Dedifferentiated amniotic fluid mesenchymal stem cell (primary cell): Measurements from ENCODE around the gene NUBPL.
A peak's percentile ranks its signal among the peaks of the same experiment; 100 is the strongest.

Experiments used
- DNase-seq: peaks from one replicate; pipeline ENCODE4 v3.0.0-alpha.2; 2016; ENCODE audit errors: extremely low spot score

NUBPL gene

GRCh38 chr14:31561155-31561846 lies at the start of gene NUBPL:
TSS of gene NUBPL (plus strand) at chr14:31561404. CDS start at chr14:31561440, 36 bp downstream.
- DNase-seq, result peak; percentile 95

GRCh38 chr14:31527087-31527486 lies 34.1 kb upstream of the NUBPL start:
- DNase-seq, result no peak

GRCh38 chr14:31527546-31527945 lies 33.7 kb upstream of the NUBPL start:
- no peak for DNase-seq

GRCh38 chr14:31529053-31529452 lies 32.2 kb upstream of the NUBPL start:
- DNase-seq, result no peak

- no peak for DNase-seq
These were observed 31.1 kb upstream of the NUBPL start for GRCh38 chr14:31530136-31530535.

- no peak for DNase-seq
These were observed 24.8 kb upstream of the NUBPL start for GRCh38 chr14:31536201-31536960.

GRCh38 chr14:31541702-31542101 lies 19.5 kb upstream of the NUBPL start:
- no peak for DNase-seq

GRCh38 chr14:31543969-31544799 lies 17.0 kb upstream of the NUBPL start:
- no peak for DNase-seq

GRCh38 chr14:31544816-31545215 lies 16.4 kb upstream of the NUBPL start:
- DNase-seq, result no peak

GRCh38 chr14:31545328-31545727 lies 15.9 kb upstream of the NUBPL start:
- DNase-seq, result no peak

- DNase-seq, result no peak
These were observed 11.4 kb upstream of the NUBPL start for GRCh38 chr14:31549817-31550216.

GRCh38 chr14:31550589-31550988 lies 10.6 kb upstream of the NUBPL start:
- DNase-seq, result no peak

GRCh38 chr14:31556191-31556590 lies 5.0 kb upstream of the NUBPL start:
- DNase-seq, result no peak

- no peak for DNase-seq
These were observed 1.3 kb upstream of the NUBPL start for GRCh38 chr14:31559939-31560338.

GRCh38 chr14:31560759-31561154 lies 447 bp upstream of the NUBPL start:
- DNase-seq, result no peak

- DNase-seq, result no peak
These were observed 3.0 kb downstream of the NUBPL start for GRCh38 chr14:31564194-31564593.

- DNase-seq, result no peak
These were observed 5.3 kb downstream of the NUBPL start for GRCh38 chr14:31566456-31566855.

GRCh38 chr14:31567655-31568054 lies 6.5 kb downstream of the NUBPL start:
- DNase-seq, result no peak

- no peak for DNase-seq
These were observed 7.0 kb downstream of the NUBPL start for GRCh38 chr14:31568161-31568560.

- no peak for DNase-seq
These were observed 7.5 kb downstream of the NUBPL start for GRCh38 chr14:31568671-31569070.

GRCh38 chr14:31572955-31573354 lies 11.8 kb downstream of the NUBPL start:
- DNase-seq, result no peak

- DNase-seq, result no peak
These were observed 15.7 kb downstream of the NUBPL start for GRCh38 chr14:31576949-31577348.
